ENCODE data around the gene CALM3.

Gene CALM3

DNA sequence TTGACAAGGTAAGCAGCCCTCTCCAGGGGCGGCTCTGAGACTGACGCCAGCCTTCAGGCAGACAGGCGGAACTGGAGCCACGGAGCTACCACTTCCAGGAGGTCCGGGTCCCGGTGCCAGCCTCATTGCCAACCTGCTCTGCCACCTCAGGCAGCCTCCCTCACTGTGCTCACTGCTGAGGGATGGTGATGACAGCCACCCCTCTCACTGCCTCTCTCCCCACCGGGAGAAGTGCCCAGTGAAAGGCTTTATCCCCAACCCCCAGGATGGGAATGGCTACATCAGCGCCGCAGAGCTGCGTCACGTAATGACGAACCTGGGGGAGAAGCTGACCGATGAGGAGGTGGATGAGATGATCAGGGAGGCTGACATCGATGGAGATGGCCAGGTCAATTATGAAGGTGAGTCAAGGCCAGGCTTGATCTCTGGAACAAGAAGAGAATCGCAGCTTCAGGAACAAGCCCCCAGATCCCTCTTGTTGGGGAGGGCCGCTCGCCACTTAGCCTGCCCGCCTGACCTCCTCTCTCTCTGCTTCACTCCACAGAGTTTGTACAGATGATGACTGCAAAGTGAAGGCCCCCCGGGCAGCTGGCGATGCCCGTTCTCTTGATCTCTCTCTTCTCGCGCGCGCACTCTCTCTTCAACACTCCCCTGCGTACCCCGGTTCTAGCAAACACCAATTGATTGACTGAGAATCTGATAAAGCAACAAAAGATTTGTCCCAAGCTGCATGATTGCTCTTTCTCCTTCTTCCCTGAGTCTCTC lies 7.6 kb downstream of the CALM3 start:
- Histone ChIP-seq H3K27ac (ENCODE audit: low read length) (no peak overlapping the region), H3K4me3 (ENCODE audit: low read depth in 1 of 2, low read length in 2 of 2) (no peak overlapping the region), H3K9me3 (ENCODE audit: control insufficient read depth in 1 of 2, low read length in 2 of 2) (no peaks in the 10 kb centered on the region), H3K27me3 (ENCODE audit: low read depth, low read length) (no peaks in the 10 kb centered on the region), H3K4me1 (ENCODE audit: control insufficient read depth in 1 of 2, insufficient read depth in 2 of 2, low read length in 2 of 2) (peaks cover 6 to 25% of the 10 kb centered on the region in 2 donors), H3K36me3 (ENCODE audit: control insufficient read depth in 1 of 2, insufficient read depth in 2 of 2, low read length in 2 of 2) (peaks cover 39% of the 10 kb centered on the region in 2 donors)

DNA sequence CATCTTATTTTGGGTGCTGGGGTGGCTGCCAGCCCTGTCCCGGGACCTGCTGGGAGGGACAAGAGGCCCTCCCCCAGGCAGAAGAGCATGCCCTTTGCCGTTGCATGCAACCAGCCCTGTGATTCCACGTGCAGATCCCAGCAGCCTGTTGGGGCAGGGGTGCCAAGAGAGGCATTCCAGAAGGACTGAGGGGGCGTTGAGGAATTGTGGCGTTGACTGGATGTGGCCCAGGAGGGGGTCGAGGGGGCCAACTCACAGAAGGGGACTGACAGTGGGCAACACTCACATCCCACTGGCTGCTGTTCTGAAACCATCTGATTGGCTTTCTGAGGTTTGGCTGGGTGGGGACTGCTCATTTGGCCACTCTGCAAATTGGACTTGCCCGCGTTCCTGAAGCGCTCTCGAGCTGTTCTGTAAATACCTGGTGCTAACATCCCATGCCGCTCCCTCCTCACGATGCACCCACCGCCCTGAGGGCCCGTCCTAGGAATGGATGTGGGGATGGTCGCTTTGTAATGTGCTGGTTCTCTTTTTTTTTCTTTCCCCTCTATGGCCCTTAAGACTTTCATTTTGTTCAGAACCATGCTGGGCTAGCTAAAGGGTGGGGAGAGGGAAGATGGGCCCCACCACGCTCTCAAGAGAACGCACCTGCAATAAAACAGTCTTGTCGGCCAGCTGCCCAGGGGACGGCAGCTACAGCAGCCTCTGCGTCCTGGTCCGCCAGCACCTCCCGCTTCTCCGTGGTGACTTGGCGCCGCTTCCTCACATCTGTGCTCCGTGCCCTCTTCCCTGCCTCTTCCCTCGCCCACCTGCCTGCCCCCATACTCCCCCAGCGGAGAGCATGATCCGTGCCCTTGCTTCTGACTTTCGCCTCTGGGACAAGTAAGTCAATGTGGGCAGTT lies 8.6 kb downstream of the CALM3 start:
- no peaks in the 10 kb centered on the region for H3K9me3 ChIP-seq (ENCODE audit: control insufficient read depth in 1 of 2, low read length in 2 of 2)
- no peak overlapping the region for H3K4me3 ChIP-seq (ENCODE audit: low read depth in 1 of 2, low read length in 2 of 2)
- no peaks in the 10 kb centered on the region for H3K27me3 ChIP-seq (ENCODE audit: low read depth, low read length)
- H3K27ac ChIP-seq (ENCODE audit: low read length): no peak overlapping the region
- peaks cover 39% of the 10 kb centered on the region in 2 donors for H3K36me3 ChIP-seq (ENCODE audit: control insufficient read depth in 1 of 2, insufficient read depth in 2 of 2, low read length in 2 of 2)
- H3K4me1 ChIP-seq (ENCODE audit: control insufficient read depth in 1 of 2, insufficient read depth in 2 of 2, low read length in 2 of 2): peaks cover 0 to 15% of the 10 kb centered on the region in 2 donors

DNA sequence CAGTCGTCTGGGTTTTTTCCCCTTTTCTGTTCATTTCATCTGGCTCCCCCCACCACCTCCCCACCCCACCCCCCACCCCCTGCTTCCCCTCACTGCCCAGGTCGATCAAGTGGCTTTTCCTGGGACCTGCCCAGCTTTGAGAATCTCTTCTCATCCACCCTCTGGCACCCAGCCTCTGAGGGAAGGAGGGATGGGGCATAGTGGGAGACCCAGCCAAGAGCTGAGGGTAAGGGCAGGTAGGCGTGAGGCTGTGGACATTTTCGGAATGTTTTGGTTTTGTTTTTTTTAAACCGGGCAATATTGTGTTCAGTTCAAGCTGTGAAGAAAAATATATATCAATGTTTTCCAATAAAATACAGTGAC lies 9.3 kb downstream of the CALM3 start:
- H3K36me3 ChIP-seq (ENCODE audit: control insufficient read depth in 1 of 2, insufficient read depth in 2 of 2, low read length in 2 of 2): peaks cover 39% of the 10 kb centered on the region in 2 donors
- H3K27ac ChIP-seq (ENCODE audit: low read length): no peak overlapping the region
- H3K27me3 ChIP-seq (ENCODE audit: low read depth, low read length): no peaks in the 10 kb centered on the region
- H3K4me3 ChIP-seq (ENCODE audit: low read depth in 1 of 2, low read length in 2 of 2): no peak overlapping the region
- H3K4me1 ChIP-seq (ENCODE audit: control insufficient read depth in 1 of 2, insufficient read depth in 2 of 2, low read length in 2 of 2): peaks cover 0 to 8% of the 10 kb centered on the region in 2 donors
- H3K9me3 ChIP-seq (ENCODE audit: control insufficient read depth in 1 of 2, low read length in 2 of 2): no peaks in the 10 kb centered on the region

DNA sequence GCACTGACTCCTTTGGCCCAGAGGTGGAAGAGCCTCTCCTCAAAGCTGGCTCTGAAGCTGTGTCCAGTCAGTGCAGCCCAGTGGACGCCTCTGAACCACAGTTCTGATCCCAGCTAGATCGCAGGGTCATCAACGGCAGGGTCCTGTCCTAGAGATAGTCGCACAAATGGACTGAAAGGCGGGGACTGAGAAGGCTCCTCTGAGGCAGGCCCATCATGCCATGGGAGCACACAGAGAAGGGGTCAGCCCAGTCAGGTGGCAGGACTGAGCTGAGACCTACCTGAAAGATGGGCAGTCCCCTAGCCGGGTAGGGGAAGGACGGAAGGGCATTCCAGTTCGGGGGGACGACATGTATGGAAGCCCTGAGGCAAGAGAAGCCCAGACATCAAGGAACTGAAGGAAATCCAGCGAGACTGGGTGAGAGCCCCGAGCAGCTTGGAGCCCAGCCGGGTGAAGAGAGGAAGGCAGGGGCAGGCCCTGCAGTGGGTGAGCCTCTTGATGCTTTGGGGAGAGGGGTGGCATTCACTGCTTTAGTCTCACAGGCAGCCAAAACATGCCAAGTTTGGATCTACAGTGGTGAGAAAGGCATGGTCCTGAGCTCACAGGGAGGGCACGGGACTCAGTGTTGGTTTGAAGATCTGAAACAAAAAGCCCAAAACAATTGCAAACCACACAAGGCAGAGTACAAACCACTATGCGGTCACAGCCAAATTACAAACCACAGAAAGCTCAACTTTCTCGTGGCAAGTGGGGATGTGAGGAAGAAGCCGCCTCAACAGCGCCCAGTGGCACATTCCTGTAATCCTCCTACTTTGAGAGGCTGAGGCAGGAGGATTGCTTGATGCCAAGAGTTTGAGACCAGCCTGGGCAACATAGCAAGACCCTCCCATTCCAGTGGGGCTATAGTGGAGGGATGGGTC lies 10.0 kb downstream of the CALM3 start:
- Histone ChIP-seq H3K4me1 (ENCODE audit: control insufficient read depth in 1 of 2, insufficient read depth in 2 of 2, low read length in 2 of 2) (peaks cover 0 to 5% of the 10 kb centered on the region in 2 donors), H3K4me3 (ENCODE audit: low read depth in 1 of 2, low read length in 2 of 2) (no peak overlapping the region), H3K9me3 (ENCODE audit: control insufficient read depth in 1 of 2, low read length in 2 of 2) (no peaks in the 10 kb centered on the region), H3K27me3 (ENCODE audit: low read depth, low read length) (no peaks in the 10 kb centered on the region), H3K27ac (ENCODE audit: low read length) (no peak overlapping the region), H3K36me3 (ENCODE audit: control insufficient read depth in 1 of 2, insufficient read depth in 2 of 2, low read length in 2 of 2) (peaks cover 34 to 36% of the 10 kb centered on the region in 2 donors)

DNA sequence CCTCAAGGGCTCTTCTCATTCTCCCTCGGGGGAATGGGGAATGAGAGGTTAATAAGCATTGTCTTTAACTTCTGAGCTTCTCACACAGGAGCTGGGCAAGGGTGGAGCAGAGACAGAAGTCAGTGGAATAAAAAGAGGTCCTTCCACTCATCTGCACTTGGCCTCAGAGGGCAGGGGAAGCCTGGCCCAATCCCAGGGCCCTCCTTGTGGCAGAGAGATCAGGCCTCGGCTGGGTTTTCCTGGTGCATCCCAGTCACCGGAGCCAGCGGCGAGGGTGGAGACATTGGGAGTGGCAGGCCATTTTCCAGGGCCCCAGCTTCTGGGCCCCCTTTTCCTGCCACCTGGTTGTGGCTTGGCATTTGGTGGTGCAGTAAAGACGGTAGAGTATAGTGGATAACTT lies 10.6 kb downstream of the CALM3 start:
- Histone ChIP-seq H3K36me3 (ENCODE audit: control insufficient read depth in 1 of 2, insufficient read depth in 2 of 2, low read length in 2 of 2) (peaks cover 28 to 32% of the 10 kb centered on the region in 2 donors), H3K4me1 (ENCODE audit: control insufficient read depth in 1 of 2, insufficient read depth in 2 of 2, low read length in 2 of 2) (peaks cover 0 to 8% of the 10 kb centered on the region in 2 donors), H3K27ac (ENCODE audit: low read length) (no peak overlapping the region), H3K27me3 (ENCODE audit: low read depth, low read length) (no peaks in the 10 kb centered on the region), H3K9me3 (ENCODE audit: control insufficient read depth in 1 of 2, low read length in 2 of 2) (no peaks in the 10 kb centered on the region), H3K4me3 (ENCODE audit: low read depth in 1 of 2, low read length in 2 of 2) (no peak overlapping the region)

DNA sequence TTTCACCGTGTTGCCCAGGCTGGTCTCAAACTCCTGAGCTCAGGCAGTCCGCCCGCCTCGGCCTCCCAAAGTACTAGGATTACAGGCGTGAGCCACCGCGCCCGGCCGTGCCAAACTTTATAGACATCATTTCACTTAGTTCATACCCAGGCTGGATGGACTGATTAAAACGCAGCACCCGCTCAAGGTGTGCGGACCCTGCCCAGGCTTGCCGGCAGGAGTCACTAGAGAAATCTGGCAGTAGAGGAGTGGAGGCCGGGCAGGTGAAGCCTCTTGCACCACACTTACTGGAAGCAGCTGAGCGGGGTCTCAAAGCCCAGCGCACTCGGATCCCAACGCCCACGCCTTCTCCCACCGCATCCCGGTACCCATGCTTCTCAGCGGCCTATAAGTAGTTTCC lies 12.4 kb downstream of the CALM3 start:
- peaks cover 6 to 8% of the 10 kb centered on the region in 2 donors for H3K4me1 ChIP-seq (ENCODE audit: control insufficient read depth in 1 of 2, insufficient read depth in 2 of 2, low read length in 2 of 2)
- peaks cover 12 to 15% of the 10 kb centered on the region in 2 donors for H3K36me3 ChIP-seq (ENCODE audit: control insufficient read depth in 1 of 2, insufficient read depth in 2 of 2, low read length in 2 of 2)

DNA sequence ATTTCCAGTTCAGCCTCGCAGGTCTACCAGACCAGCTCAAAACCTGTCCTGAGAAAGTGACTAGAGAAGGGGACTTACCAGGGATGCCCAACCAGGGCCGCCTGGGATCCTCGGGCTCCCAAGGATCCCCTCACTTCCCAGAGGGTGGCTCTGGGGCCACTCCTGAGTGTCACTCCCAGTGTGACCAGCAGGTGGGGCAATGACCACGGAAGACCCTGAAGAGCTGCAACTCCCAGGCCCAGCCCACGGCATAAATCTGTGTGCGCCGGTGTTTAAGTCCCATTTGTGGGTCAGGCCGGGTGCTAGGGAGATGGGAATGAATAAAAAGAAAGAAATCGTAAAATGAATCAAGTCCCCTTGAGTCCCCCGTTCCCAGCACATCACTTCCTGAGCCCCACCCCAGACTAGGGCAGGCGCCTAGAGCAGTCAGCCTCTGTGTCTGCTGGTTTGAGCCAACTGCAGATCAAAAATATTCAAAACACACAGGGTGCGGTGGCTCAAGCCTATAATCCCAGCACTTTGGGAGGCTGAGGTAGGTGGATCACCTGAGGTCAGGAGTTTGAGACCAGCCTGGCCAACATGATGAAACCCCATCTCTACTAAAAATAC lies 13.1 kb downstream of the CALM3 start:
- H3K27ac ChIP-seq (ENCODE audit: low read length): no peak overlapping the region
- H3K36me3 ChIP-seq (ENCODE audit: control insufficient read depth in 1 of 2, insufficient read depth in 2 of 2, low read length in 2 of 2): peaks cover 6 to 8% of the 10 kb centered on the region in 2 donors
- H3K4me3 ChIP-seq (ENCODE audit: low read depth in 1 of 2, low read length in 2 of 2): no peak overlapping the region
- H3K4me1 ChIP-seq (ENCODE audit: control insufficient read depth in 1 of 2, insufficient read depth in 2 of 2, low read length in 2 of 2): peaks cover 6 to 11% of the 10 kb centered on the region in 2 donors
- no peaks in the 10 kb centered on the region for H3K27me3 ChIP-seq (ENCODE audit: low read depth, low read length)
- no peaks in the 10 kb centered on the region for H3K9me3 ChIP-seq (ENCODE audit: control insufficient read depth in 1 of 2, low read length in 2 of 2)

More for the DNA sequence above, 12.4 kb downstream of the CALM3 start:
- Histone ChIP-seq H3K9me3 (ENCODE audit: control insufficient read depth in 1 of 2, low read length in 2 of 2) (no peaks in the 10 kb centered on the region), H3K27me3 (ENCODE audit: low read depth, low read length) (no peaks in the 10 kb centered on the region), H3K27ac (ENCODE audit: low read length) (no peak overlapping the region), H3K4me3 (ENCODE audit: low read depth in 1 of 2, low read length in 2 of 2) (no peak overlapping the region)

DNA sequence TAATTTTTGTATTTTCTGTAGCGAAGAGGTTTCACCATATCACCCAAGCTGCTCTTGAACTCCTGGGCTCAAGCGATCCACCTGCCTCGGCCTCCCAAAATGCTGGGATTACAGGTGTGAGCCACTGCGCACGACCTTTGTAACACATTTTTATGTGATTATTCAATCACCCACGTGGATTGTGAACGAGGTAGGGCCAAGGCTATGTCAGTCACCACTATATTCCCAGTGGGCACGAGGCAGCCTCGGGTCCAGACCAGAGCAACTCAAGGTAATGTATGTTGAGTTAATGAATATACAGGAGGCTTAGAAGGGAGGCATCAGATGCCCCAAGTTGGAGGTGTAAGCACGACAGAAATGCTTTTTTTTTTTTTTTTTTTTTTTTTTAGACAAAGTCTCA lies 14.8 kb downstream of the CALM3 start:
- Histone ChIP-seq H3K4me1 (ENCODE audit: control insufficient read depth in 1 of 2, insufficient read depth in 2 of 2, low read length in 2 of 2) (peaks cover 6 to 27% of the 10 kb centered on the region in 2 donors), H3K27me3 (ENCODE audit: low read depth, low read length) (no peaks in the 10 kb centered on the region), H3K9me3 (ENCODE audit: control insufficient read depth in 1 of 2, low read length in 2 of 2) (no peaks in the 10 kb centered on the region), H3K27ac (ENCODE audit: low read length) (no peak overlapping the region), H3K36me3 (ENCODE audit: control insufficient read depth in 1 of 2, insufficient read depth in 2 of 2, low read length in 2 of 2) (no peaks in the 10 kb centered on the region), H3K4me3 (ENCODE audit: low read depth in 1 of 2, low read length in 2 of 2) (no peak overlapping the region)

DNA sequence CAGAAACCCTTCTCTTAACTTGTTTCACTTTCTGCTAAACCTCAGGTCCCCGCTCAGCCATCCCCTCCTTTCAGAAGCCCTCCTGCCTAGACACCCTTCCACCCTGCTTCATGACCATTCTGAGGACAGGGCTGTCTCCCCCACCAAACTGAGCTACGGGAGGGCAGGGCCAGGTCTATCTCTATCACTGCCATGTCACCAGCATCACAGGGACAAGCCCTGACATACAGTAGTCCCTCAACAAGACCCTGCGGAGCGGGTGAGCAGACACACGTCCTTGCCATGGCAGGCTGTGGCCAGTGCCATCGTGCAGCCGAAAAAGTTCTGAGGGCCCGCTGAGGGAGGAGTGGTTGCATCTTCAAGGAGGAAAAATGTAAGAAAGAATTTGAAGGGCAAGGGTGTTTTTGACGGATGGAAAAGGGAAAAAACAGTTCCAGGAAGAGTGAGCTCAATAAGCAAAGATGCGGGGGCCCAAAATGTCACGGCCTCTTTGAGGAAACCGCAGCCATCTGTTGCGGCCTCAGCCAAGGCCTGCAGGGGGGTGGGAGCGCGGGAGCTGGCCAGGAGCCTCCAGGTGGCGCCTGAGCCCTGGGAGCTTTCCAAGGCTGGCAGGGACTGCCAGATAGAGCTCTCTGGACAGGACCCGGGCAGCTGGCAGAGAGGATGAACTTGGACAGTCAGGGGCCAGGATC lies 15.6 kb downstream of the CALM3 start:
- peaks cover 6 to 35% of the 10 kb centered on the region in 2 donors for H3K4me1 ChIP-seq (ENCODE audit: control insufficient read depth in 1 of 2, insufficient read depth in 2 of 2, low read length in 2 of 2)
- peak overlapping the region; percentile 16 for H3K27ac ChIP-seq (ENCODE audit: low read length)
- no peaks in the 10 kb centered on the region for H3K27me3 ChIP-seq (ENCODE audit: low read depth, low read length)
- no peaks in the 10 kb centered on the region for H3K9me3 ChIP-seq (ENCODE audit: control insufficient read depth in 1 of 2, low read length in 2 of 2)
- no peak overlapping the region for H3K4me3 ChIP-seq (ENCODE audit: low read depth in 1 of 2, low read length in 2 of 2)
- no peaks in the 10 kb centered on the region for H3K36me3 ChIP-seq (ENCODE audit: control insufficient read depth in 1 of 2, insufficient read depth in 2 of 2, low read length in 2 of 2)

DNA sequence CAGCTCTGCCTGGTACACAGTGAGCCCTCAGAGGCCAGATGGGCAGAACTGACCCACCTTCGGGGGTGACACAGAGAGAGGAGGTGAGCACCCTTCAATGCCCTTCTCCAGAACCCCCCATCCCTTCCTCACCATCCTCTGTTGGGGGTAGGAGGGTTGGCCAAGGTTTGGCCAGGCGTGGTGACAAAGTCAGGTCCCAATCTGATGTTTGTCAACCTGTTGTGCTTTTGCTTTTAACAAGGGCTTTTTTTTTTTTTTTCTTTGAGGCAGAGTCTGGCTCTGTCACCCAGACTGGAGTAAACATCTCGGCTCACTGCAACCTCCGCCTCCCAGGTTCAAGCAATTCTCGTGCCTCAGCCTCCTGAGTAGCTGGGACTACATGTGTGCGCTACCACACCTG lies 16.5 kb downstream of the CALM3 start:
- Histone ChIP-seq H3K9me3 (ENCODE audit: control insufficient read depth in 1 of 2, low read length in 2 of 2) (no peaks in the 10 kb centered on the region), H3K4me1 (ENCODE audit: control insufficient read depth in 1 of 2, insufficient read depth in 2 of 2, low read length in 2 of 2) (peaks cover 6 to 43% of the 10 kb centered on the region in 2 donors), H3K27ac (ENCODE audit: low read length) (peak overlapping the region; percentile 16), H3K4me3 (ENCODE audit: low read depth in 1 of 2, low read length in 2 of 2) (no peak overlapping the region), H3K36me3 (ENCODE audit: control insufficient read depth in 1 of 2, insufficient read depth in 2 of 2, low read length in 2 of 2) (no peaks in the 10 kb centered on the region), H3K27me3 (ENCODE audit: low read depth, low read length) (no peaks in the 10 kb centered on the region)
